HepG2 (cell line): ENCODE results near the gene COG1. TPM values are rescaled to one million over a fixed set of nuclear protein-coding genes. Genes with fewer than 3 reads are reported as not detected.
A peak's percentile ranks its signal among the peaks of the same experiment; 100 is the strongest.

Experiments used
- ATF7-NPFF ChIP-seq: sonication (generic); formaldehyde crosslinking; IDR thresholded peaks from 2 replicates; pipeline ENCODE4 v1.8.1; 2023; ENCODE audit warnings: mild to moderate bottlenecking, low read depth, missing genetic modification reagents, moderate library complexity
- DMAP1 ChIP-seq: IDR thresholded peaks from 2 replicates; pipeline ENCODE4 v1.6.1; 2016
- DRAP1 ChIP-seq: IDR thresholded peaks from 2 replicates; pipeline ENCODE4 v1.6.1; 2016; ENCODE audit warnings: missing genetic modification reagents, missing compliant biosample characterization
- ETV5 ChIP-seq: IDR thresholded peaks from 2 replicates; pipeline ENCODE4 v1.6.1; 2018; ENCODE audit warnings: missing biosample characterization, missing genetic modification reagents, inconsistent platforms, borderline replicate concordance
- FOXJ3 ChIP-seq: sonication (generic); formaldehyde crosslinking; IDR thresholded peaks from 2 replicates; pipeline ENCODE4 v1.4.0; 2020; ENCODE audit warnings: missing genetic modification reagents, mild to moderate bottlenecking, borderline replicate concordance
- FOXM1 ChIP-seq: sonication (generic); formaldehyde crosslinking; IDR thresholded peaks from 2 replicates; pipeline ENCODE4 v1.5.0; 2020; ENCODE audit warnings: missing genetic modification reagents
- HOXA3 ChIP-seq: sonication (generic); formaldehyde crosslinking; IDR thresholded peaks from 2 replicates; pipeline ENCODE4 v1.5.0; 2020; ENCODE audit warnings: missing genetic modification reagents
- HOXD1 ChIP-seq: sonication (generic); formaldehyde crosslinking; IDR thresholded peaks from 2 replicates; pipeline ENCODE4 v1.5.0; 2020; ENCODE audit warnings: missing genetic modification reagents
- IRF1 ChIP-seq: sonication (generic); formaldehyde crosslinking; IDR thresholded peaks from 2 replicates; pipeline ENCODE4 v1.4.0; 2020; ENCODE audit warnings: low read depth, mild to moderate bottlenecking, missing genetic modification reagents
- MIER3 ChIP-seq: IDR thresholded peaks from 2 replicates; pipeline ENCODE4 v1.6.1; 2016; ENCODE audit warnings: missing compliant biosample characterization, borderline replicate concordance
- MIXL1 ChIP-seq: IDR thresholded peaks from 2 replicates; pipeline ENCODE4 v1.6.1; 2016
- MXI1 ChIP-seq: IDR thresholded peaks from 3 replicates; pipeline ENCODE4 v1.6.1; 2012; ENCODE audit warnings: low read depth, low read length, inconsistent platforms, borderline replicate concordance
- NKX3-1 ChIP-seq: sonication (generic); formaldehyde crosslinking; IDR thresholded peaks from 2 replicates; pipeline ENCODE4 v1.5.0; 2020; ENCODE audit warnings: missing genetic modification reagents
- PATZ1 ChIP-seq: sonication (generic); formaldehyde crosslinking; IDR thresholded peaks from 2 replicates; pipeline ENCODE4 v1.4.0; 2020; ENCODE audit warnings: missing genetic modification reagents
- PBX3 ChIP-seq: sonication (generic); formaldehyde crosslinking; IDR thresholded peaks from 2 replicates; pipeline ENCODE4 v1.8.1; 2023; ENCODE audit warnings: missing genetic modification reagents, inconsistent platforms, borderline replicate concordance
- RCOR2 ChIP-seq: IDR thresholded peaks from 2 replicates; pipeline ENCODE4 v1.6.1; 2016; ENCODE audit warnings: missing biosample characterization, missing genetic modification reagents
- SALL2 ChIP-seq: sonication (generic); formaldehyde crosslinking; IDR thresholded peaks from 2 replicates; pipeline ENCODE4 v1.8.1; 2023; ENCODE audit warnings: mild to moderate bottlenecking, missing genetic modification reagents, inconsistent platforms
- ZC3H13 ChIP-seq: sonication (generic); formaldehyde crosslinking; IDR thresholded peaks from 2 replicates; pipeline ENCODE4 v1.8.1; 2023; ENCODE audit warnings: mild to moderate bottlenecking, missing genetic modification reagents, moderate library complexity
- ZFP82 ChIP-seq: sonication (generic); formaldehyde crosslinking; IDR thresholded peaks from 2 replicates; pipeline ENCODE4 v1.5.1; 2020; ENCODE audit warnings: mild to moderate bottlenecking, missing genetic modification reagents, borderline replicate concordance
- ZNF143 ChIP-seq: sonication (generic); formaldehyde crosslinking; IDR thresholded peaks from 2 replicates; pipeline ENCODE4 v1.4.0; 2020; ENCODE audit warnings: missing genetic modification reagents
- ZNF562 ChIP-seq: sonication (generic); formaldehyde crosslinking; IDR thresholded peaks from 2 replicates; pipeline ENCODE4 v1.8.0; 2022; ENCODE audit warnings: missing genetic modification reagents, borderline replicate concordance
- ZNF564 ChIP-seq: sonication (generic); formaldehyde crosslinking; IDR thresholded peaks from 2 replicates; pipeline ENCODE4 v1.8.1; 2023; ENCODE audit warnings: mild to moderate bottlenecking, missing genetic modification reagents
- ZNF749 ChIP-seq: sonication (generic); formaldehyde crosslinking; IDR thresholded peaks from 2 replicates; pipeline ENCODE4 v1.8.0; 2022; ENCODE audit warnings: mild to moderate bottlenecking, missing genetic modification reagents, moderate library complexity, borderline replicate concordance
- ZNF777 ChIP-seq: sonication (generic); formaldehyde crosslinking; IDR thresholded peaks from 2 replicates; pipeline ENCODE4 v1.4.0; 2020; ENCODE audit warnings: missing genetic modification reagents
- ZSCAN29 ChIP-seq: sonication (generic); formaldehyde crosslinking; conservative IDR thresholded peaks from 2 replicates; pipeline ENCODE4 v1.4.0; 2020; ENCODE audit warnings: mild to moderate bottlenecking, missing genetic modification reagents
- polyA plus RNA-seq, 8 experiments: library from polyadenylated mRNA; depleted of rRNA in 3 of 8; stranded (reverse) in 7 of 8; unstranded in 1 of 8; fragments of >200 nt; fragmentation: Illumina TruSeq in 4 of 8; extraction: Trizol in 4 of 8; gene quantifications; 2 replicates each; pipeline versions ENCODE4 v1.2.1 to v1.2.3, GENCODE V29; 2011 to 2016; ENCODE audit warnings: low read depth in 4 of 8, missing spikeins in 1 of 8, mixed read lengths in 1 of 8; ENCODE audit not compliant: insufficient read depth in 1 of 8
- total RNA-seq, 5 experiments: library from RNA; depleted of rRNA; stranded (reverse); fragments of >200 nt; fragmentation: Illumina TruSeq; extraction: Trizol; gene quantifications; 2 replicates each; pipeline ENCODE4 v1.2.3, GENCODE V29; 2016; ENCODE audit warnings: low read depth in 1 of 5
- TF ChIP-seq, protein P1 (sequence below): sonication (generic); IDR thresholded peaks from 2 replicates; pipeline ENCODE4 v1.6.1; 2016; ENCODE audit warnings: low read depth, borderline replicate concordance

Gene COG1
- total and polyA plus RNA-seq, 2 of the 13 experiments (the other 11 are each of a cell fraction or from before 2014, with no cell fraction given) = 36.6 to 39.7 TPM

DNA sequence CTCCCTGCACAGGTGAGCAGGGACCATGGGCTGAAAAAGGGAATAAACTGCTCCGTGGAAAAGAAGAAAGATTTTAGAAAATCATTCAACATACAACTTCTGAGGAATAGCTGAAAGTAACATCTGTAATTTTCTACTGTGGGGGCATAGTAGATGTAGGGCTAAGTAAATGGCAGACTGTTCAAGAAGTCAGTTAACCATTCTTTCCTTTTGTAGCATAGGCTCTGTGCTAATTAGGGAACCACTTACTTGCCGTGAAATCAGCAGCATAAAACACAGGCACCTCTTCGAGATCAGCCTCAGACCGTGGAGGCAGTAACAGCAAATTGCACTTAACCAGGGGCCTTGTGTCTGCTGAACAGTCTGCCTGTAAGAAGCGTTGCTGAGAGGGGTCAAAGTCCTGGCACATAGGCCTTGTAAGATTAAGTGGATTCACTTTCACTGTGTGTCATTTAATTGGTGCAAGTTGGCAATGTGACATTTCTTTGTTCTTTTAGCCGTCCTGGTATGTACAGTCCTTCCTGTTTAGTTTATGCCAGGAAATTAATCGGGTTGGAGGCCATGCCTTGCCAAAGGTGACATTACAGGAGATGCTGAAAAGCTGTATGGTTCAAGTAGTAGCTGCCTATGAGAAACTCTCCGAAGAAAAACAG, 10.4 kb downstream of the COG1 start (continued):
- peak; percentile 85 for TF ChIP-seq NKX3-1 (CRISPR knock-in tag)
- TF ChIP-seq DRAP1 (CRISPR knock-in tag) = 0 out of 2 replicates have a peak, but pooled peaks have one; percentile 13
- 0 out of 2 replicates have a peak, but pooled peaks have one; percentile 66 for TF ChIP-seq HOXD1 (CRISPR knock-in tag)
- TF ChIP-seq SALL2 (CRISPR knock-in tag) = 0 out of 2 replicates have a peak, but pooled peaks have one; percentile 56
- peak; percentile 42; the same call in 1 of the 2 replicates for TF ChIP-seq DMAP1 (CRISPR knock-in tag)
- peak; percentile 60; the same call in 1 of the 2 replicates for TF ChIP-seq ZNF143 (CRISPR knock-in tag)
- 0 out of 2 replicates have a peak, but pooled peaks have one; percentile 63 for TF ChIP-seq FOXJ3 (CRISPR knock-in tag)
- TF ChIP-seq MIXL1 (CRISPR knock-in tag) = peak; percentile 82
- TF ChIP-seq ZNF562 (CRISPR knock-in tag) = no peak
- TF ChIP-seq PATZ1 (CRISPR knock-in tag) = 0 out of 2 replicates have a peak, but pooled peaks have one; percentile 12
- TF ChIP-seq RCOR2 = peak; percentile 48; the same call in 1 of the 2 replicates
- TF ChIP-seq IRF1 = no peak
- TF ChIP-seq, protein P1, sequence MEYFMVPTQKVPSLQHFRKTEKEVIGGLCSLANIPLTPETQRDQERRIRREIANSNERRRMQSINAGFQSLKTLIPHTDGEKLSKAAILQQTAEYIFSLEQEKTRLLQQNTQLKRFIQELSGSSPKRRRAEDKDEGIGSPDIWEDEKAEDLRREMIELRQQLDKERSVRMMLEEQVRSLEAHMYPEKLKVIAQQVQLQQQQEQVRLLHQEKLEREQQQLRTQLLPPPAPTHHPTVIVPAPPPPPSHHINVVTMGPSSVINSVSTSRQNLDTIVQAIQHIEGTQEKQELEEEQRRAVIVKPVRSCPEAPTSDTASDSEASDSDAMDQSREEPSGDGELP = peak; percentile 15; the same call in 1 of the 2 replicates
- TF ChIP-seq FOXM1 = no peak
- TF ChIP-seq ZC3H13 (CRISPR knock-in tag) = peak; percentile 27; the same call in 1 of the 2 replicates
- 0 out of 2 replicates have a peak, but pooled peaks have one; percentile 22 for TF ChIP-seq ATF7-NPFF (CRISPR knock-in tag)
- peak; percentile 26; the same call in 1 of the 2 replicates for TF ChIP-seq MIER3 (CRISPR knock-in tag)
- TF ChIP-seq ZSCAN29 (CRISPR knock-in tag) = peak; percentile 69; the same call in 1 of the 2 replicates
- 0 out of 2 replicates have a peak, but pooled peaks have one; percentile 60 for TF ChIP-seq ZNF749 (CRISPR knock-in tag)
- peak; percentile 70; the same call in 1 of the 2 replicates for TF ChIP-seq PBX3 (CRISPR knock-in tag)
- TF ChIP-seq ZNF564 = 0 out of 2 replicates have a peak, but pooled peaks have one; percentile 37
- peak; percentile 57; the same call in 1 of the 2 replicates for TF ChIP-seq ZNF777
- peak; percentile 70 for TF ChIP-seq HOXA3 (CRISPR knock-in tag)
- TF ChIP-seq ZFP82 (CRISPR knock-in tag) = 0 out of 2 replicates have a peak, but pooled peaks have one; percentile 51
- peak; percentile 85 for TF ChIP-seq ETV5 (CRISPR knock-in tag)
- peak; percentile 50; the same call in 1 of the 3 replicates for TF ChIP-seq MXI1
